Activated T-cell treated with anti-CD3 and anti-CD28 coated beads, Interleukin-2, amount 50 U/mL, for 1 hour (primary cell): ENCODE results near the gene BAIAP2L2.
"Not testable (repeated sequence)": the region's sequence is repeated elsewhere in the genome, so short reads cannot be mapped to it uniquely, and the experiment has no call there.

ENCODE experiments used
- DNase-seq: peaks from one replicate; pipeline ENCODE4 v3.0.0-alpha.2; 2020

Gene BAIAP2L2

GRCh38 chr22:38127869-38128268 is 17.4 kb upstream of the BAIAP2L2 start:
- no peak for DNase-seq

DNA sequence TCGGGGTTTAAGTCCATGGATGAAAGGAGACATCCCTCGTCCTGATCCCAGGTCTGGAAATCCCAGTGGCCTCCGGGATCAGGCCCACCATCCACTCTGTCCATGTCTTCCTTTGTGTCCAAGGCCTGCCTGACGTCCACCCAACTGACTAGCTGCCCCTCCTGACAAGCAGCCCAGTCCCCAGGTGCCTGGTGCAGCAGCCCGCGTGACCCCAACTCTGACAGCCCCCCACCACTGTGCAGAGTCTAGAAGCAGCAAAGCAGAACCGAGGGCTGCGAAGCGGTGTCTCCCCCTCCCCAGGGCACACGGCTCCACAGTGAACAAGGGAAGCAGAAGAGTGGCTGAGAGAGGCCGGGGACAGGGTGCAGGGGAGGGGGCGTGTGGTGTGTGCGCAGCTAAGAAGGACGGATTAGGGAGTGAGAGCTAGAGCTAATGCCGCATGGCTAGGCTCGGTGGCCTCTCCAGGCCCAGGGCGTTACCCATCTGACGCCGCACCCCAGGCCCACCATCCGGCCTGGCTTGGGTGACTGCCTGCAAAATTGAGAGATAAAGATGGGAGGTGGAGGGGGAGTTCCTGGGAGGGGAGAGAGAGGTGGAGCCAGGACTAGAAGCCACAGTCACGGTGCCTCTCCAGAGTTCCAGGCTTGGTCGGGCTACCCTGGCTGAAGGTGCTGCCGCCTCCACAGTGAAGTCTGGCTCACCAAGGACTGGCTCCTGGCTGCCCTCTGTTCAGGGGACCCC is 16.6 kb upstream of the BAIAP2L2 start:
- no peak for DNase-seq

DNA sequence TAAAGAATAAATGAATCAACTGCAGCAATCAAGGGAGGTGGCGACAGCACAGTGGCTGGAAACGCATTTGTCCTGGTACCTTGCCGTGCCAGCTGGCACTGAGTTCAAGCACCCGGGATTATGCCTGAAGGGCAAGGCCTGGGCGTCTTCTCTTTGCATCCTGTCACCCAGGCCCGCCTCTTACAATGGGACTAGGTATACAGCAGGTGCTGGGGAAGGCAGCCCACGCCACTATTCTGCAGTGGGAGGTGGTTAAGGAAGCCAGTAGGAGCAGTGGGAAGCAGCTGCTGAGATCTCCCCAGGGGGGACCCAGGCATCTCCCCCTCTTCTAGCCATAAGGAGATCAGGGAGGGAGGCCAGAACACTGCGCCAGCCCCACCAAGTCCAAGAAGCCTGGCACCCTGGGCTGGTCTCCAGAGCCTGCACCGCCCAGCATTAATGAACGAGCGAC is 15.3 kb upstream of the BAIAP2L2 start:
- no peak for DNase-seq

GRCh38 chr22:38125038-38125610 is 14.6 kb upstream of the BAIAP2L2 start:
- no peak for DNase-seq

- DNase-seq: no peak
Measured at GRCh38 chr22:38124236-38124974, 13.9 kb upstream of the BAIAP2L2 start.

- no peak for DNase-seq
Measured at GRCh38 chr22:38122616-38123015, 12.1 kb upstream of the BAIAP2L2 start.

DNA sequence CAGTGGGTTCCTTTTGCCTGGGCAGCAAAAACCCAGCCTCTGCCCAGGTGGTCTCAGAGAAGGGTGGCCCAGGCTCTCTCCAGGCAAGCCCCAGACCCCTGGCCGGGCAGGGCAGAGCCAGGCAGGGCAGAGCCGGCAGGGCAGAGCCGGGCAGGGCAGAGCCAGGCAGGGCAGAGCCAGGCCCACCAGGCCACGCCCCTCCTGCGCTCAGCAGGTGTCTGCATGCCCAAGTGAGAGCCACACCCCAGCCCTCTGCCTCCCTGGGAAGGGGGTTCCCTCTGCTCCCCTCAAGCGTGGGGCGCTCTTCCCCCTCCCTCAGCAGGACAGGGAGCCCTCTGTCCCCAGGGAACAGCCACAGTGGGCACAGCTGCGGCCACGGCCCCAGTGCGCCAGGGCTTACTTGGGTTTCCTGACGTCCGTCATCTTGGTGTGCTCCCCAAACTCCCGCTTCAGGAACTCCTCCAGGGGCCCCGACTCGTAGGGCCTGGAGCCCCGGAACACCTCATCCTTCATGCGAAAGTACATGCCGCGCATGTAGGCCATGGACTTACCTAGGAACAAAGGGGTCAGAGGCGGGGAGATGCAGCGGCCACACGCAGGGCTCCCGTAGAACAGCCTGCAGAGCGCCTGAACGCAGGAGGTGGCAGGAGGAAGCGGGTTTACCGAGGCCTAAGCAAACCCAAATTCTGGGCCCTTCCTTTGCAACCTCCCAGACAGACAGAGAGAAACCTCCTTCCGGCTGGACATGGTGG is 10.1 kb upstream of the BAIAP2L2 start:
- no peak for DNase-seq

DNA sequence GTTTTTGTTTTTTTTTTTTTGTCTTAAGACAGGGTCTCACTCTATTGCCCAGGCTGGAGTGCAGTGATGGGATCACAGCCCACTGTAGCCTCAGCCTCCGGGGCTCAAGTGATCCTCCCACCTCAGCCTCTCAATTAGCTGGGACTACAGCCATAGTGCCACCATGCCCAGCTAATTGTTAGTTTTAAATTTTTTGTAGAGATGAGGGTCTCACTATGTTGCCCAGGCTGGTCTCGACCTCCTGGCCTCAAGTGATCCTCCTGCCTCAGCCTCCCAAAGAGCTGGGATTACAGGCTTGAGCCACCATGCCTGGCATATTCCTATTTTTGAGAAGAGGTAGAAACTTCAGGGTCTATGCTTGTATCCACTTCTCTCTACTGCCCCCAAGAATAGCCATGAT is 8.3 kb upstream of the BAIAP2L2 start:
- not testable (repeated sequence) for DNase-seq

DNA sequence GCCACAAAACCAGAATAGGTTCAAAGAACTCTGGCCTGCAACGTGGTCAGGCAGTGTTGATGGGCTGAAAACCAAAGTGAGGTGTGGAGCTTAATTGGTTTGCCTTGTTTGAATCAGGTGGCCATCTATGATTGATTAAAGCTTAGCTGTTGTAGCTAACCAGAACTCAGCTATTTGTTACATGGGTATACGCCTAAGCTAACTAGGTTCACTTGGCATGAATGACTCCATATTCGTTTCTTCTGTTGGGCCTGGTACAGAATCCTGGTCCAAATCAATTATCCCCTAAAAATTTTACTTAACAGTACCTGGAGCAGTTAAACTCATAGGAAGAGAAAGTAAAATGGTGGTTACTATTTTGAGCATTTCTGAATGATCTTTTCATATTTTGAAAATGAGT is 7.7 kb upstream of the BAIAP2L2 start:
- DNase-seq: no peak

DNA sequence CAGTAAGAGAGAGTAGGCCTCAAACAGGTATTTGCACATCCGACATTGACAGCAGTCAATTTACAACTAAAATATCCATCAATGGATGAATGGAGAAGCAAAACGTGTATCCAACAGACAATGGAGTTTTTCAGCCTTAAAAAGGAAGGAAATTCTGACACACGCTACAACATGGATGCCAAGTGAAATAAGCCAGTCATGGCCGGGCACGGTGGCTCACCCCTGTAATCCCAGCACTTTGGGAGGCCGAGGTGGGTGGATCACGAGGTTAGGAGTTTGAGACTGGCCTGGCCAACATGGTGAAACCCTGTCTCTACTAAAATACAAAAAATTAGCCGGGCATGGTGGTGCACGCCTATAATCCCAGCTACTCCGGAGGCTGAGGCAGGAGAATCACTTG is 7.1 kb upstream of the BAIAP2L2 start:
- DNase-seq: not testable (repeated sequence)

- no peak for DNase-seq
Measured at GRCh38 chr22:38115423-38116205, 5.1 kb upstream of the BAIAP2L2 start.

DNA sequence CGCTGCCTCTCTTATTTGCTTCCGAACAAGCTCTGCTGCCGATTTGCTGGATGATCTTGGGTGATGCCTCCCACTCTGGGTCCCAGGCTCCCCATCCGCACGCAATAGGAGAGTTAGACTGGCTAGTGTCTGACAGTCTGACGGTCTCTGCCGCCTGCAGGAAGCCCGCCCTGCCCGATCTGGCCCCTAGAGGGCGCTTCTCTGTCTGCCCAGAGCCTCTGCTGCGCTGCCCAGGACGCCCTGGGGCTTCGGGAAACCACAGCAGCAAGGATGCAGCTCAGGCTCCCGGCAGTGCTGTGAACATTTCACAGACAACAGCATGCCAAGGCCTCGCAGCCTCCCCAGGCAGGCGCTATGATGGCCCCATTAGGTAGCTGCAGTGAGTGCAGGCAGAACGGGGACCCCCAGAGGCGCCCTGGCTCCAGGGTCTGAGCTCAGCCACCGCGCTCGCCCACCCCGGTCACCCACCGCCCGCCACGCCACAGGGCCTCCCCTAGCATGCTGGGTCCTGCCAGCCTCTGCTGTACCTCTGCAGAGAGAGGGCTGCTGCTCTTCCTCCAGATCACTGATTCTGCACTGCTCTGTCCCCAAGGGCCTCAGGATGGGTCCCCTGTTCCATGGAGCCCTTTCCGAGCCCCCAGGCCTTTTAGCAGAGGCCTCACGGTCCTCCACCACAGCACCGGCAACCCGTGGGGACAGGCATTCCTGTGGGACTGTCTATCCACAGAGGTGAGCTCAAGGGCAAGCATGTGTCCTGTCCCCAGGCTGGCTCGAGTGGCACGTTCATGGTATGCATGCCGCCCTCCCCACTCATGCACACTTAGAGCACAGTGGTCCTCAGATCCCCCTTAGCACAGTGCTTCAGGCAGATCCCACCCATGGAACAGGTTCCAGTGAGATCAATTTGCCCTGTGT is 4.3 kb upstream of the BAIAP2L2 start:
- peak; percentile 78 for DNase-seq

DNA sequence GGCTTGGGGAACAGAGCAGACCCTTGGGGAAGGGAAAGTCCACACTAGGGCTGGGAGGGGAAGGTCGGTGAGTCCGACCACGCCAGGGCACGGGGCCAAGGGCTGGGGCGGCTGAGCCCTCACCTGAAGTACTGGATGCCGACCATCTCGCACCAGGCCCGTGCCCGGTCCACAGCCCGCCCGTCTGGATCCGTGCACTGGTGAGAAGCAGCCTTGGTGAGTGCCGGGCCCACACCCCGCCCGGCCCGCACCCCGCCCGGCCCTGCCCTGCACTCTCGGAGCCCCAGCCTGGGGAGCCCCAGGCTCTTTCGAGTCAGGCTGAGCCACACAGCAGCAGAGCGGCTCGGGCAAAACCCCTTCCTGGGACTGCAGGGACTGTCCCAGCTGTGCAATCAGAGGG is 1.9 kb upstream of the BAIAP2L2 start:
- DNase-seq: no peak

- no peak for DNase-seq
Measured at GRCh38 chr22:38111925-38112355, 1.5 kb upstream of the BAIAP2L2 start.

DNA sequence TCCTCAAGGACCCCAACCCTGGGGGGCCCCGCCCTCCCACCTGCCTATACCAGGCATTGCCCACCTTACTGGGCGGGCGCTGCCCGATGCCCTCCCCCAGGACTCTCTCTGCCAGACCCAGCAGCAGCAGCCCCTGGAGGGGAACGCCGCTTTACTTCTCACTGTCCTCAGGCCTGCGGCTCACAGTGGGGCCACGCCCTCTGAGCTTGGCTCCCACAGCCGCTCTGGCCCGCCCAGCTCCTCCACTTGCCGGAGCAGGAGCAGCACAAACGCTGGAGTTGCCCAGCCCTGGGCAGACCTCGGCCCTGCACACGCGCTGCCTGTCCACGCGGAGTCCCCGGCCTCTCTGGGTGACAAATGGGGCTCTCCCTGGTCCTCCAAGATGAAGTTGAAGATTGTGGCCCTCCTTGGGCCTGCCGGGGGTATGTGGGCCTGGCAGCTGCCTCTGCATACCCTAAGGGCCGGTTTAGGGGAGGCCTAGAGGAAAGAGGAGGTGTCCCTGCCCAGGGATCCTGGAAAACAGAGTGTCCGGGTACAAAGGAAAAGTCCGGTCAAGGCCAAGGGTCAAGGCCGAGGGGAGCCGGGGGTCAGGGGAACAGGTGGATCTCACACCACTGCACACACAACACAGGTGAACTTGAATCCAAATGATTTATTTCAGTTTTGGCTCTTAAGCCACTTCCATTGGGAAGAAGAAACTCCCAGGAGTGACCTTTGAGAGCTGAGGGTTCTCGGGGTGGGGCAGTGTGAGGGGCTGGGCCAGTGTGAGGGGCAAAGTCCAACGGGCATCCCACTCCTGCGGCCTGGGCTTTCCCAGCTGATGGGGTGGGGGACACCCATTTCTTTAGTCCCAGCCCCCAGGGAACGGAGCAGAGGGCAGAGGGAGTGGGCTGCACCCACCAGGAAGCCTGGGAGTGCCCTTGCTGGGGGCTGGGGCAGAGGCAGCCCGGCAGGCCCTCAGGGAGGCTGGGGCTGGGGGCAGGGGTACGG is 674 bp upstream of the BAIAP2L2 start:
- no peak for DNase-seq

DNA sequence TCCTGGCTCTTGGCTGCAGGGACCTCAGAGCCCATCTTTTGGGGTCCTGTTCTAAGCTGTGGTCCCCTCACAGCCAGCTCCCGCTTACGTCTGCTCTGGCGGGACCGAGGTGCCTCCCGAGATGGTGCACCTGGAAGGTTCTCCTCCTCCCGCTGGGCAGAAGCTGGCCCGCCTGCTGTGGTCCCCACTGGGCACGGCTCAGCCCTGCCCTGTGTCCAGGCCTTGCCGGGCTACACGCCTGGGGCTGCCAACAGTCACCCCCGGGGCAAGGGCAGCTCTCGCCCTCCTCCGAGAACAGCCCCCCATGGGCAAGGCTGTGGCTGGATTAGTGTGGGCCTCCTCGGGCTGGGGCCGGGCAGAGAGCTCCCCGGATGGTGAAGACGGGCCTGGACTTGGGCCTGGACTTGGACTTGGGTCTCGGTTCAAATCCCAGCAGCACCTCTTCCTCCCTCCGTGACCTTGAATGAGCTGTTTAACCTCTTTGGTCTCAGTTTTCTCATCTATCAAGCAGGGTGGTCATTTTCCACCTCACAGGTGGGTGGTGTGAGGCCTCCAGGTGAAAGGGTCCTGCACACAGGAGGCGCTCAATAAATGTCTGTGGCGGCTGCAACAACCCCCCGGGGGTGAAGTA is 998 bp downstream of the BAIAP2L2 start:
- DNase-seq: no peak

GRCh38 chr22:38108561-38109319 is 1.7 kb downstream of the BAIAP2L2 start:
- DNase-seq: no peak

- no peak for DNase-seq
Measured at GRCh38 chr22:38107692-38108515, 2.6 kb downstream of the BAIAP2L2 start.
